Breast epithelium (tissue), 4 donors: ENCODE results near the gene SLF2. TPM values are rescaled to one million over a fixed set of nuclear protein-coding genes. Genes with fewer than 3 reads are reported as not detected.

Experiments
- DNase-seq, 2 donors: peaks; one replicate each; pipeline ENCODE4 v3.0.0-alpha.2; 2019; ENCODE audit warnings: low spot score in 2 of 2
- H3K27ac ChIP-seq, 2 donors: fragments of 200-600 bp; sonication (generic) in 1 of 2; one replicate each; pipeline ENCODE4 v1.5.1; 2016 to 2019; ENCODE audit warnings: mild to moderate bottlenecking in 1 of 2
- H3K27me3 ChIP-seq, 2 donors: fragments of 200-600 bp; sonication (generic) in 1 of 2; one replicate each; pipeline versions ENCODE4 v1.5.1 to v1.6.0; 2017 to 2019; ENCODE audit warnings: control low read depth in 1 of 2, mild to moderate bottlenecking in 1 of 2
- H3K36me3 ChIP-seq: fragments of 200-600 bp; one replicate; pipeline ENCODE4 v1.5.1; 2019
- H3K4me1 ChIP-seq, 2 donors: fragments of 200-600 bp; sonication (generic); one replicate each; pipeline ENCODE4 v1.5.1; 2016 to 2019; ENCODE audit warnings: control low read depth in 1 of 2
- H3K4me3 ChIP-seq, 3 donors: fragments of 200-600 bp; sonication (generic); 1 replicate in 2 of 3; 2 replicates in 1 of 3; pipeline ENCODE4 v1.5.1; 2016 to 2019; ENCODE audit warnings: mild to moderate bottlenecking in 3 of 3, moderate library complexity in 2 of 3
- H3K9me3 ChIP-seq, 2 donors: fragments of 200-600 bp; sonication (generic) in 1 of 2; one replicate each; pipeline ENCODE4 v1.5.1; 2016 to 2019; ENCODE audit warnings: control low read depth in 1 of 2
- CTCF ChIP-seq, 3 donors: fragments of 450-650 bp; IDR thresholded peaks; one replicate each; pipeline ENCODE4 v1.5.1; 2016 to 2017; ENCODE audit warnings: antibody characterized with exemption in 3 of 3, mild to moderate bottlenecking in 3 of 3, moderate library complexity in 3 of 3
- POLR2A ChIP-seq: fragments of 450-650 bp; IDR thresholded peaks from one replicate; pipeline ENCODE4 v1.6.1; 2016; ENCODE audit warnings: antibody characterized with exemption, mild to moderate bottlenecking, moderate library complexity
- POLR2AphosphoS5 ChIP-seq, 3 donors: sonication (generic); formaldehyde crosslinking; IDR thresholded peaks; one replicate each; pipeline ENCODE4 v1.6.1; 2017; ENCODE audit warnings: antibody characterized with exemption in 3 of 3
- intact Hi-C: fragments of 100-400 bp; cut with DNase I; formaldehyde crosslinking; loops from one replicate; pipeline ENCODE4 v1.15.1; 2023; ENCODE audit warnings: low total_unique reads
- total RNA-seq, 3 donors: library from RNA; depleted of rRNA; stranded (reverse); fragments of >200 nt; gene quantifications; one replicate each; pipeline ENCODE4 v1.1.0, GENCODE V29; 2016

SLF2 gene
- total RNA-seq, 3 donors from 2014 or later, result 24.8 to 34.2 (median 31.8) TPM

DNA sequence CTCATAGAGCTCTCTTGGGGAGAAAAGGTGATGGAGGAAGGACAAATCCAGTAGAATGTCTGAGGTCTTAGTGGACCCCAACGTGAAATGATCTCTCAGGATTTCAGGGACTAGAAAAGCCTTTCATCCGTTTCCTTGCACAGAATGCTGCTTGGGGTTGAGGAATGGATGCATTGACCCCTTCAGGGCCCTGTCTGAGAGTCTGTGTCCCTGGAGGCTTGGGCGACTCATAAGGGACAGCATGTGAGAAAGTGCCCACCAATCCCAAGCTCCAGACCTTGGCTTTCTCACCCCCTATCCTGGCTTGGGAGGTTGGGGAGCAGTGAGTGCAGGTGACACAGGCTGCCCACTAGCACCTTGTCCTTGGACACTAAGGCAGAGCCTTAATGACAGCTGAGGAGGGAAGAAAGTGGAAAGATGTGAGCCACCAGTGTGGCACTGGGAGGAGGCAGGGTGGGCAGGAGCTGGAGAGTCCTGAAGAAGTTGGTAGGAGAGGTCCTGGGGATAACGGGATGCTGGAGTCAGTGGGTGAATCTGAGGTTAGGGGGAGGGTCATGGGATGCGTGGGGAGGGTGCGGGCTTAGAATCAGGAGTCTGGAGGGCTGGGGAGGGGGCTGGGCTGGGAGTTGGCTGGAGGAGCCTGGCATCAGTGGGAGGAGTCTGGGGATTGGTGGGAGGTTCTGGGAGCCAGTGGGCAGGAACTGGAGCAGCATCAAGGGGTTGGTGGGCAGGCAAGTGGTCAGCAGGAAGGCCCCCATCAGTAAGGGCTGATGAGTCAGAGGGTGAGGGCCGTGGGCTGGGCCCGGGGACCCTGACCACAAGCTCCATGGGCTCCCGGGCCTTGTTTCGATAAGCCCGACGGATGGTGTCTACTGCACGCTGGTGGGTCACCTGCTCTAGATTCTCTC is 95.4 kb downstream of the SLF2 start:
- H3K9me3 ChIP-seq, result no peaks in the 10 kb centered on the region
- intact Hi-C loops, result no loop called here
- DNase-seq, result no peak
- no peaks in the 10 kb centered on the region for H3K27me3 ChIP-seq
- H3K4me3 ChIP-seq, result no peak overlapping the region
- H3K4me1 ChIP-seq, result peaks cover 0 to 6% of the 10 kb centered on the region in 2 donors
- TF ChIP-seq POLR2AphosphoS5 (IDR thresholded peaks at IDR 0.05) (no peak), CTCF (IDR thresholded peaks at IDR 0.05) (no peak), POLR2A (no peak)
- H3K36me3 ChIP-seq, result peaks cover 4% of the 10 kb centered on the region
- H3K27ac ChIP-seq, result peak overlapping the region; percentile 66 to 68

GRCh38 chr10:101008823-101009423 is 96.2 kb downstream of the SLF2 start:
- Histone ChIP-seq H3K36me3 (peaks cover 4% of the 10 kb centered on the region), H3K27ac (peak overlapping the region; percentile 66 to 68), H3K4me3 (no peak overlapping the region), H3K9me3 (no peaks in the 10 kb centered on the region), H3K4me1 (peaks cover 0 to 9% of the 10 kb centered on the region in 2 donors), H3K27me3 (no peaks in the 10 kb centered on the region)
- TF ChIP-seq CTCF (IDR thresholded peaks at IDR 0.05) (no peak), POLR2AphosphoS5 (IDR thresholded peaks at IDR 0.05) (no peak), POLR2A (no peak)
- DNase-seq, result peak in 1 of 2 donors; percentile 64
- intact Hi-C loops, result no loop called here

DNA sequence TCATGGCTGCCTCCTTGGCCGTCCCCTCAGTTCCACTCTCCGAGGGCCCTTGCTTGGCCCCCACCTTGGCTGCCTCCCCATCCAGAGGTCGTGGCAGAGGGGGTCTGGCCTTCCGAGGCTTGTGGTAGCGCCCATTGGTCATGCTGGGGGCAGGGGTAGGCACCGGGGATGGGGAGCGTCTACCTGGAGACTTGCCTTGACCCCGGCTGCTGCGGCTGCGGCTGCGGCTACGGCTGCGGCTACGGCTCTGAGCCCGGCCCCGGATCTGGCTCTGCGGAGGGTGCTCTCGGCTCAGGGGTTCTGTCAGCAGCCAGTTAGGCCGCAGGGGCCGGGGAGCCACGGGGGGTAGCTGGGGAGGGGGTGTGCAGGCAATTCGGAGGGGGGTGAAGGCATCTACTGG is 97.6 kb downstream of the SLF2 start:
- TF ChIP-seq POLR2AphosphoS5 (IDR thresholded peaks at IDR 0.05), result no peak
- TF ChIP-seq POLR2A, result no peak
- TF ChIP-seq CTCF (IDR thresholded peaks at IDR 0.05), result no peak
- Histone ChIP-seq H3K27me3 (no peaks in the 10 kb centered on the region), H3K27ac (no peak overlapping the region), H3K4me1 (peaks cover 0 to 9% of the 10 kb centered on the region in 2 donors), H3K4me3 (no peak overlapping the region), H3K9me3 (no peaks in the 10 kb centered on the region), H3K36me3 (peaks cover 4% of the 10 kb centered on the region)
- intact Hi-C loops, result no loop called here
- no peak for DNase-seq

DNA sequence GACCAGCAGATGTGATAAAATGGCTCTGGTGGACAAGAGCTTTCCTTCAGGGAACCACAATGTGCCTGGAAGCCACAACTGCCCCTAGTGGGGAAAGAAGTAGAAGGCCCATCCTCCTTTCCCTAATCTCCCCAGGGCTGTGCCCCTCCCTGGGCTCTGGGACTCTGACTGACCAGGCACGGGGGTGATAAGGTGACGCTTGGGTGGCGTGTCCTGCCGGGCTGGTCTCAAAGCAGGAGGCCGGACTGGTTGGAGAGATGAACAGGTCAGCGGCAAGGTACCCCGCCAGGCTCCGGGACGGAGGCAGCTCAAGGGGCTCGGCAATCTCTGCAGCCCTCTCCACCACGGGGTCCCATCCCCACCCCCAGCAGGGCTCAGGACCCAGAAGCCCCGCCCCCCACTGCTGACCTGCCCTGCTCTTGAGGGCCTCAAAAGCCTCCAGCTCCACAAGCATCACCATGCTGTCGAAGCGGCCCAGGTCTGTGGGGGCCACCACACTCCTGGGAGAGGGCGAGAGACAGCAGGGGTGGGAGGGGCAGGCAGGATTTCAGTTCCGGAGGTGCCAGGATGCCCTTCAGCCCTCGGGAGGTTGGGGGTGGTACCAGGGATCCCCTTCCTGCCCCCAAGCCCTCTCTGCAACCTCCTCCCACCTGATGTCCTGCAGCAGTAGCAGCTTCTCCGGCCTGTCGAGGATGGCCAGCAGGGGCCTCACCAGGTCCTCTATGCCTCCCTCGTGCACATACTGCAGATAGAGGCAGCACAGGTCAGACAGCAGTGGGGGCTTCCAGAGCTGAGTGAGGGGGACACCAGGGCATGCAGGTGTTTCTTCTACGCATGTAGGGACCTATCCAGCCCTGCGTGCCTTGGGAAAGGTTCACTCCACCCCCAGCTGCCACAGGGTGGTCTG is 99.0 kb downstream of the SLF2 start:
- Histone ChIP-seq H3K27me3 (no peaks in the 10 kb centered on the region), H3K4me3 (no peak overlapping the region), H3K9me3 (no peaks in the 10 kb centered on the region), H3K36me3 (peaks cover 3% of the 10 kb centered on the region), H3K4me1 (peaks cover 0 to 9% of the 10 kb centered on the region in 2 donors), H3K27ac (peak overlapping the region; percentile 29 to 62)
- intact Hi-C loops, result no loop called here
- TF ChIP-seq POLR2AphosphoS5 (IDR thresholded peaks at IDR 0.05), result no peak
- DNase-seq, result no peak

GRCh38 chr10:101012525-101013364 is 100.0 kb downstream of the SLF2 start:
- H3K4me3 ChIP-seq, result no peak overlapping the region
- DNase-seq, result peak; percentile 82
- intact Hi-C loops, result no loop called here
- no peaks in the 10 kb centered on the region for H3K9me3 ChIP-seq
- peak overlapping the region; percentile 29 to 62 for H3K27ac ChIP-seq
- peaks cover 0 to 9% of the 10 kb centered on the region in 2 donors for H3K4me1 ChIP-seq
- no peaks in the 10 kb centered on the region for H3K36me3 ChIP-seq
- no peaks in the 10 kb centered on the region for H3K27me3 ChIP-seq
- no peak for TF ChIP-seq POLR2A
- TF ChIP-seq POLR2AphosphoS5 (IDR thresholded peaks at IDR 0.05), result peak in 1 of 3 donors; percentile 74
- peak; percentile 81 to 96 (median 94) for TF ChIP-seq CTCF (IDR thresholded peaks at IDR 0.05)
